ENCODE measurements around the gene VSX1.

Gene VSX1

GRCh38 chr20:25081730-25082497 lies at the start of gene VSX1:
TSS of gene VSX1 (minus strand) at chr20:25082141. CDS start at chr20:25082096, 45 bp downstream.
- no peak for DNase-seq

GRCh38 chr20:25129908-25130307 lies 48.0 kb upstream of the VSX1 start:
- DNase-seq, result no peak

- no peak for DNase-seq
Observed at GRCh38 chr20:25129428-25129827, 47.5 kb upstream of the VSX1 start.

- DNase-seq, result no peak
Observed at GRCh38 chr20:25128649-25129048, 46.7 kb upstream of the VSX1 start.

GRCh38 chr20:25127761-25128537 lies 46.0 kb upstream of the VSX1 start:
- DNase-seq, result no peak

GRCh38 chr20:25126204-25127029 lies 44.5 kb upstream of the VSX1 start:
- no peak for DNase-seq

- no peak for DNase-seq
Observed at GRCh38 chr20:25125636-25126035, 43.7 kb upstream of the VSX1 start.

- no peak for DNase-seq
Observed at GRCh38 chr20:25120920-25121319, 39.0 kb upstream of the VSX1 start.

GRCh38 chr20:25120457-25120856 lies 38.5 kb upstream of the VSX1 start:
- DNase-seq, result no peak

GRCh38 chr20:25118529-25118928 lies 36.6 kb upstream of the VSX1 start:
- no peak for DNase-seq

GRCh38 chr20:25117990-25118389 lies 36.0 kb upstream of the VSX1 start:
- no peak for DNase-seq

GRCh38 chr20:25116739-25117458 lies 35.0 kb upstream of the VSX1 start:
- no peak for DNase-seq

GRCh38 chr20:25103526-25103925 lies 21.6 kb upstream of the VSX1 start:
- DNase-seq, result no peak

GRCh38 chr20:25100914-25101313 lies 19.0 kb upstream of the VSX1 start:
- DNase-seq, result no peak

- no peak for DNase-seq
Observed at GRCh38 chr20:25099601-25100140, 17.7 kb upstream of the VSX1 start.

- DNase-seq, result no peak
Observed at GRCh38 chr20:25097498-25097897, 15.6 kb upstream of the VSX1 start.

GRCh38 chr20:25090492-25091429 lies 8.8 kb upstream of the VSX1 start:
- DNase-seq, result no peak

GRCh38 chr20:25089662-25090061 lies 7.7 kb upstream of the VSX1 start:
- DNase-seq, result no peak

- no peak for DNase-seq
Observed at GRCh38 chr20:25089096-25089495, 7.2 kb upstream of the VSX1 start.

- DNase-seq, result no peak
Observed at GRCh38 chr20:25088267-25088666, 6.3 kb upstream of the VSX1 start.

Data from fibroblast of skin of right biceps (primary cell).